ENCODE measurements around the gene TSPAN11. TPM values are rescaled to one million over a fixed set of nuclear protein-coding genes. Genes with fewer than 3 reads are reported as not detected.

Gene TSPAN11
- total RNA-seq, 2 donors from 2014 or later = 2.5 to 4.1 TPM

GRCh38 chr12:30896461-30896860 is 30.1 kb upstream of the TSPAN11 start:
- Histone ChIP-seq H3K27ac (no peak overlapping the region), H3K36me3 (no peaks in the 10 kb centered on the region), H3K4me1 (no peaks in the 10 kb centered on the region), H3K9me3 (no peaks in the 10 kb centered on the region), H3K27me3 (no peaks in the 10 kb centered on the region), H3K4me3 (no peak overlapping the region)
- TF ChIP-seq CTCF (IDR thresholded peaks at IDR 0.05) = no peak
- no peak for DNase-seq (ENCODE audit: low spot score)

GRCh38 chr12:30898846-30899245 is 27.7 kb upstream of the TSPAN11 start:
- Histone ChIP-seq H3K4me3 (no peak overlapping the region), H3K4me1 (no peaks in the 10 kb centered on the region), H3K27me3 (no peaks in the 10 kb centered on the region), H3K9me3 (no peaks in the 10 kb centered on the region), H3K27ac (no peak overlapping the region), H3K36me3 (no peaks in the 10 kb centered on the region)
- no peak for DNase-seq (ENCODE audit: low spot score)
- TF ChIP-seq CTCF (IDR thresholded peaks at IDR 0.05) = no peak

- Histone ChIP-seq H3K4me1 (no peaks in the 10 kb centered on the region), H3K4me3 (no peak overlapping the region), H3K9me3 (no peaks in the 10 kb centered on the region), H3K36me3 (no peaks in the 10 kb centered on the region), H3K27ac (no peak overlapping the region), H3K27me3 (no peaks in the 10 kb centered on the region)
- no peak for TF ChIP-seq CTCF (IDR thresholded peaks at IDR 0.05)
- no peak for DNase-seq (ENCODE audit: low spot score)
These were observed 26.2 kb upstream of the TSPAN11 start for GRCh38 chr12:30900351-30900750.

- no peak overlapping the region for H3K27ac ChIP-seq
- H3K9me3 ChIP-seq = no peaks in the 10 kb centered on the region
- H3K27me3 ChIP-seq = no peaks in the 10 kb centered on the region
- H3K36me3 ChIP-seq = no peaks in the 10 kb centered on the region
- H3K4me1 ChIP-seq = no peaks in the 10 kb centered on the region
- DNase-seq (ENCODE audit: low spot score) = no peak
- H3K4me3 ChIP-seq = no peak overlapping the region
- no peak for TF ChIP-seq CTCF (IDR thresholded peaks at IDR 0.05)
These were observed 24.5 kb upstream of the TSPAN11 start for GRCh38 chr12:30902001-30902400.

GRCh38 chr12:30902596-30902995 is 24.0 kb upstream of the TSPAN11 start:
- H3K9me3 ChIP-seq = no peaks in the 10 kb centered on the region
- H3K36me3 ChIP-seq = no peaks in the 10 kb centered on the region
- H3K27me3 ChIP-seq = no peaks in the 10 kb centered on the region
- H3K27ac ChIP-seq = no peak overlapping the region
- no peak for TF ChIP-seq CTCF (IDR thresholded peaks at IDR 0.05)
- no peaks in the 10 kb centered on the region for H3K4me1 ChIP-seq
- no peak overlapping the region for H3K4me3 ChIP-seq
- DNase-seq (ENCODE audit: low spot score) = no peak

GRCh38 chr12:30905463-30906009 is 21.0 kb upstream of the TSPAN11 start:
- TF ChIP-seq CTCF (IDR thresholded peaks at IDR 0.05) = no peak
- no peaks in the 10 kb centered on the region for H3K27me3 ChIP-seq
- no peaks in the 10 kb centered on the region for H3K4me1 ChIP-seq
- H3K4me3 ChIP-seq = no peak overlapping the region
- H3K36me3 ChIP-seq = no peaks in the 10 kb centered on the region
- DNase-seq (ENCODE audit: low spot score) = no peak
- H3K9me3 ChIP-seq = no peaks in the 10 kb centered on the region
- no peak overlapping the region for H3K27ac ChIP-seq

All from right atrium auricular region (tissue), 2 donors.